Activated T-helper 9 cell treated with anti-CD3 and anti-CD28 coated beads, Interleukin-2, amount 50 U/mL, for 16 hours (primary cell): Measurements from ENCODE around the gene RDH14.

ENCODE experiments used
- DNase-seq: peaks from one replicate; pipeline ENCODE4 v3.0.0-alpha.2; 2020; ENCODE audit warnings: low read depth

The RDH14 gene

GRCh38 chr2:18560031-18560796, at the start of gene RDH14:
Gene RDH14 (minus strand): TSS chr2:18560653. CDS start chr2:18560572, 81 bp downstream.
- DNase-seq = peak; percentile 84

- DNase-seq = no peak
These were observed 49.6 kb upstream of the RDH14 start for GRCh38 chr2:18610090-18610489.

GRCh38 chr2:18605115-18605514, 44.7 kb upstream of the RDH14 start:
- DNase-seq = no peak

GRCh38 chr2:18604531-18604885, 44.1 kb upstream of the RDH14 start:
- DNase-seq = no peak

GRCh38 chr2:18603854-18604530, 43.5 kb upstream of the RDH14 start:
- DNase-seq = no peak

GRCh38 chr2:18602298-18602697, 41.8 kb upstream of the RDH14 start:
- DNase-seq = no peak

- no peak for DNase-seq
These were observed 39.8 kb upstream of the RDH14 start for GRCh38 chr2:18600255-18600613.

GRCh38 chr2:18599509-18600254, 39.2 kb upstream of the RDH14 start:
- DNase-seq = no peak

GRCh38 chr2:18598848-18599484, 38.5 kb upstream of the RDH14 start:
- no peak for DNase-seq

- DNase-seq = no peak
These were observed 37.2 kb upstream of the RDH14 start for GRCh38 chr2:18597618-18598017.

- no peak for DNase-seq
These were observed 36.5 kb upstream of the RDH14 start for GRCh38 chr2:18596993-18597392.

- DNase-seq = no peak
These were observed 33.0 kb upstream of the RDH14 start for GRCh38 chr2:18593496-18593895.

GRCh38 chr2:18592372-18592771, 31.9 kb upstream of the RDH14 start:
- DNase-seq = no peak

GRCh38 chr2:18589354-18589753, 28.9 kb upstream of the RDH14 start, which contains the start of gene NT5C1B:
Gene NT5C1B (minus strand): TSS chr2:18589569. CDS start chr2:18589468, 101 bp downstream.
- no peak for DNase-seq

GRCh38 chr2:18588802-18589201, 28.3 kb upstream of the RDH14 start:
- no peak for DNase-seq

- no peak for DNase-seq
These were observed 27.6 kb upstream of the RDH14 start for GRCh38 chr2:18588049-18588448.

GRCh38 chr2:18585526-18585925, 25.1 kb upstream of the RDH14 start:
- no peak for DNase-seq

GRCh38 chr2:18584608-18584954, 24.1 kb upstream of the RDH14 start:
- DNase-seq = no peak

- no peak for DNase-seq
These were observed 23.6 kb upstream of the RDH14 start for GRCh38 chr2:18583905-18584607.

- no peak for DNase-seq
These were observed 20.2 kb upstream of the RDH14 start for GRCh38 chr2:18580606-18581005.

- no peak for DNase-seq
These were observed 17.6 kb upstream of the RDH14 start for GRCh38 chr2:18578033-18578432.
